HS-5 (cell line): ENCODE data around the gene FCRLB.
"Not testable (repeated sequence)": the region's sequence is repeated elsewhere in the genome, so short reads cannot be mapped to it uniquely, and the experiment has no call there.

Experiments
- DNase-seq: peaks from one replicate; pipeline ENCODE4 v3.0.0-alpha.2; 2012; ENCODE audit warnings: low read depth

The FCRLB gene

GRCh38 chr1:161739865-161740566 is 18.7 kb downstream of the FCRLB start:
- DNase-seq: no peak

GRCh38 chr1:161740921-161741320 is 19.6 kb downstream of the FCRLB start:
- no peak for DNase-seq

DNA sequence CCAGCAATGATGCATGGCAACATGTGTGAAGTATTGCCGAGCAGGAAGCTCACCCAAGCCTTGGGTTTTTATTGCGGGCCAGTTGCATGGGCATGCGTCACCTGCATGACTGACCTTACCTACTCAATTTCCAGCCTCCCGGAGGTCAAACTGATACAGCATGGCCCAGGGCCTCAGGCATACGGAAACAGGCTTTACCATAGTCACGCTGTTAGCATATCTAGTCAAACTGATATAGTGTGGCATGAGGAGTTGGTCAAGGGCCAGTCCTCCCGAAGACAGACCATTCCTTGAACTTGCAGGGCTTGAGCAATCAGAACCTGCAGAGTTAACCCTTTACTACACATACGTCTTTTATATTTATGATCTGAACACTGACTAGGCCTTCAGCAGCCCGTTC is 21.9 kb downstream of the FCRLB start:
- no peak for DNase-seq

GRCh38 chr1:161747801-161748200 is 26.5 kb downstream of the FCRLB start:
- DNase-seq: no peak

DNA sequence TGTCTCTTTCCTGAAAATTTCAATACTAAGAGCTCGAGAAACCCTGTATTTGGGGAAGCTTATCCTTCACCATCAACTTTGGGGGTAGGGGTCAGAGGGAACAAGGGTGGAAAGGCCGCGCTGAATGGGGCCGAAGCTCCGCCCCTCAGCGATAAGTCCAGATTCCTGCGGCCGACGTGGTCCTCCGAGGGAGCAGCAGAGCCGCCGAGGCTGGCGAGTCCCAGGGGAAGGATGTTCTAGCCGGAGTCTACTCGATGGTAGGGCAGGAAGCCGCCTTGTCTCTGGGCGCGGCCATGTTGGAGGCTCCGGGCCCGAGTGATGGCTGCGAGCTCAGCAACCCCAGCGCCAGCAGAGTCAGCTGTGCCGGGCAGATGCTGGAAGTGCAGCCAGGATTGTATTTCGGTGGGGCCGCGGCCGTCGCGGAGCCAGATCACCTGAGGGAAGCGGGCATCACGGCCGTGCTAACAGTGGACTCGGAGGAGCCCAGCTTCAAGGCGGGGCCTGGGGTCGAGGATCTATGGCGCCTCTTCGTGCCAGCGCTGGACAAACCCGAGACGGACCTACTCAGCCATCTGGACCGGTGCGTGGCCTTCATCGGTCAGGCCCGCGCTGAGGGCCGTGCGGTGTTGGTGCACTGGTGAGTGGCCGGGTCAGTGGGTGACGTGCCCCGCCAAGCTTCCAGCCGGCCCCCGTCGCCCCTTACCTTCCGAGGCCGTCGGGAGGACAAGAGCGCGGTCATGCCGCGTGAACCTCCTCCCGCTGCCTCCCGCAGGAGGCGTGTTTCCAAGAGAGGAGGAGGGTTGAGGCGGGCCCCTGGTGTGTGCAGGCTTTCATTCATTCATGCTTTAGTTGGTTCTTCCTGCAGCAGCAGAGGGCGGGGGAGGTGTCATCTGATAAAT is 28.4 kb downstream of the FCRLB start, which contains the start of gene DUSP12:
DUSP12 (plus strand) TSS at position 278 of the 899 bp plus-strand sequence; CDS start at position 294, 16 bp downstream.
- DNase-seq: peak; percentile 84

GRCh38 chr1:161763522-161764098 is 42.3 kb downstream of the FCRLB start:
- no peak for DNase-seq

DNA sequence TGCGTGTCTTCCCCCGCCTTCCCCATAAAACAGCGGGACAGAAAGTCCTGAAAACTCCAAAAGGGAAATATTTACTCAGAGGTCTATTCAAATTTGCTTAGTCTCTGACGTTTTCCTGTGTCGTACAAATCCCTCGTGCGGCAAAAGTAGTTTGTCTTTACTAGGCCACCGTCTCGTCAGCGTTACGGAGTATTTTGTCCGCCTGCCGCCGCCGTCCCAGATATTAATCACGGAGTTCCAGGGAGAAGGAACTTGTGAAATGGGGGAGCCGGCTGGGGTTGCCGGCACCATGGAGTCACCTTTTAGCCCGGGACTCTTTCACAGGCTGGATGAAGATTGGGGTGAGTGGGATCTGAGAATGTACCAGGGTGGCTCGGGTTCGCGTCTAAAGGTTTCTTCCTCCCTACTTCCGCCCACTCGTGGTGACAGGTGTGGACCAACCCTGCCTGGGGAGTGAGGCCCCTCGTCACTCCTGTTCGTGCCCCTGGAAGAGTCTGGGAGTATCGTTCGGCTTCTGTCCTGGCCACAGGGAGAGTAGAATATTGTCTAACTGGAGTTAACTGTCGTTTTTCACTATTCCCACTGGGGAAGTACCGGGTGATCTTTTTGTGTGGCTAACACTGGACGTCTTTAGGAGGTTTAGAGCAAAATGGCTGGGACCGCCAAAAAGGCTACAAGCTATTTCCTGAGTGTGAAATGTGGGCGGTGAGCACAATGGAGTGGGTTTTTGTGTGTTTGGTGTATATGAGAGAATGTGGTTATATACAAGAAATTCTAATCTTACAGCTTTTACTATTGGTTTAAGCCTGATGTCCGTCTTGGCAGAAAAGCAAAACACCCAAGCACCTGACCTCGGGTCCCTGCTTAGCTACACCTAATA is 45.0 kb downstream of the FCRLB start, which contains the start of gene ATF6:
ATF6 (plus strand) TSS at position 219 of the 880 bp plus-strand sequence; CDS start at position 260, 41 bp downstream.
- DNase-seq: peak; percentile 70

DNA sequence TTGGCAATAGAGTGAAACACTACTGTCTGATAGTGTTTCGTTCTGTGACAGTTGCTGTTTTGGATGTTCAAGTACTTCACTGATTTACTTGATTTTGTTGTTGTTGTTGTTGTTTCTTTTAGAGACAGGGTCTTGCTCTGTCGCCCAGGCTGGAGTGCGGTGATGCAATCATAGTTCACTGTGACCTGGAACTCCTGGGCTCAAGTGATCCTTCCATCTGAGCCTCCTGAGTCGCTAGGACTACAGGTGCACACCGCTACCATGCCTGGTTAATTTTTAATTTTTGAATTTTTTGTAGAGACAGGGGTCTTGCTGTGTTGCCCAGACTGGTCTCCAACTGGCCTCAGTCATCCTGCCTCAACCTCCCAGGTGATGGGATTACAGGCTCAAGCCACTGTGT is 47.1 kb downstream of the FCRLB start:
- no peak for DNase-seq

- DNase-seq: no peak
These were observed 47.8 kb downstream of the FCRLB start for GRCh38 chr1:161768986-161769672.

GRCh38 chr1:161769673-161770045 is 48.3 kb downstream of the FCRLB start:
- DNase-seq: not testable (repeated sequence)

- DNase-seq: no peak
These were observed 48.9 kb downstream of the FCRLB start for GRCh38 chr1:161770250-161770649.

- DNase-seq: no peak
These were observed 49.8 kb downstream of the FCRLB start for GRCh38 chr1:161771161-161771560.

DNA sequence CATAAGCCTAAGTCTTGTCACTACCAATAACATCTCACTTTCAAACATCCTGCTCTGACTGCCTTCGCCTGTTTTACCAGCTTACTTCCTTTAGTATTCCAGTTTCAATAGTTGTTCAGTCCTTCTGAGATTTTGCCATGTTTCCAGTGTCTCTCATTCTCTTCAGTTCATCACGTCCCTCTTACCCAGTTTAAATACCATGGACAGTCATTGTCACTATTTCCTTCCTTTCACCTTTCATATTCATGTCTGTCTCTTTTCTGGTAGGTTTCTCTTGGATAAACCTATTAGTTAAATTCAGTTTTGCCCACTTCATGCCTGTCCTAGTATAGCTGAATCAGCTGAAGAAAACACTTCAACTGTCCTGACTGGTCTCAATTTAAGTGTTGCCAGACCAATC is 50.6 kb downstream of the FCRLB start:
- DNase-seq: no peak

DNA sequence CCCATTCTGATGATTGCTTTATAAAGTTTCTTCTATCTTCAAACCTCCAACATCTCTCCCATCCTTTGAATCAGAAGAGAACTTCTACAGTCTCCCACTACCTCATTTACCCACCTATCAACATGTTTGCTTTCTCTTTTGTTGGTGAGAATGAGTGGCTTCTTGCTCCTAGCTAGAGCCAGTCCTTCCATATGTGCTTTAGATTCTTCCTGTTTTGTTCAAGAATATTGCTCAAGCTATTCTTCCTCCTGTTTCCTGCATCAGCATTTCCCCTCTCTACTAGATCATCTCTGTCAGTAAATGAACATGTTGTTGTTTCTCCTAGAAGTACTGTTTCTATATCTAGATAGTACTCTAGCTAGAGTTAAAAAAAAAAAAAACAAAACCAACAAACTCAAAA is 51.1 kb downstream of the FCRLB start:
- no peak for DNase-seq

DNA sequence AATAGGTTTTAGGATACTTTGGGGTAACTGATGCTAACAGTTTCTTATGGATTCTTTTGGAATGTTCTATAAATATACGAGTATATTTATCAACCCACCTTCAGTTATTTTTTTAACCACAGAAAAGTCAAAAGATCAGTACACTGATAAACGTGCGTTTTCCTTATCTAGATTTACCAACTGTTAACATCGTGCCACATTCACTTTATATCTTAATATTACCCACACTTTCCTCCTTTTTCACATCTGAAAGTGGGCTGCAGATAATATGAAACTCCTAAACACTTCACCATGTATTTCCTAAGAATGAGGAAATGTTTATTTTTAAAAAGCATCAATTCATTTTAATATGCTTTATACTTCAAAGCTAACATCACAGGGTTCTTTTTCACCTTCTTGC is 52.4 kb downstream of the FCRLB start:
- DNase-seq: no peak

DNA sequence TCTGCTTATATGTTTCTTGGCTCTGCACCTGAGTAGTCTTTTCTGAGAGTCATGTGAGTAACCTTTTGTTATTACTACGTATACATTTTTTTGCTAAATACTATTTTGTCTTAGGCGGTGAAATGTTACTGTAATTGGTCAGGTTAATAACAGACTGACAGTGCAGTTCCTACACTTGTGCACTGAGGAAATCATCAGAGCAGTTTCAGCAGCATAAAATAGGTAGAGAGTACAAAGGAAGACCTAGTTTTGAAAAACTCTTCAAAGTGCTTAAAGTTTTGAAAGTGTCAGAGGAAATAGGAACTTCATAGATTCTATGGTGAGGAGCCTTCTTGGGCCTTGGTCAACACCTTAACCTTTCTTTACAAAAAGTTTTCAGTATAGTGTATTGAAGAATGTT is 55.9 kb downstream of the FCRLB start:
- no peak for DNase-seq
